Fibroblast of mammary gland (primary cell): ENCODE measurements around the gene CAPZA2.

Experiments used
- DNase-seq: peaks from one replicate; pipeline ENCODE4 v3.0.0-alpha.2; 2010; ENCODE audit warnings: low read depth
- H3K4me3 ChIP-seq: 2 replicates; pipeline ENCODE4 v1.5.1; 2011; ENCODE audit warnings: low read depth, mild to moderate bottlenecking, low read length, moderate library complexity; ENCODE audit not compliant: control insufficient read depth
- CTCF ChIP-seq: conservative IDR thresholded peaks from 2 replicates; pipeline ENCODE4 v1.5.1; 2011; ENCODE audit warnings: low read depth, low read length, inconsistent platforms; ENCODE audit not compliant: control insufficient read depth, insufficient read depth

Gene CAPZA2

GRCh38 chr7:116938678-116939077, 76.3 kb downstream of the CAPZA2 start:
- no peak for TF ChIP-seq CTCF
- no peak for DNase-seq
- no peak overlapping the region for H3K4me3 ChIP-seq

- no peak overlapping the region for H3K4me3 ChIP-seq
- DNase-seq: no peak
- TF ChIP-seq CTCF: no peak
Measured at GRCh38 chr7:116940689-116941370, 78.4 kb downstream of the CAPZA2 start.

- no peak for DNase-seq
- no peak for TF ChIP-seq CTCF
- no peak overlapping the region for H3K4me3 ChIP-seq
Measured at GRCh38 chr7:116942504-116942903, 80.1 kb downstream of the CAPZA2 start.

GRCh38 chr7:116948934-116949333, 86.5 kb downstream of the CAPZA2 start:
- TF ChIP-seq CTCF: no peak
- no peak for DNase-seq
- H3K4me3 ChIP-seq: no peak overlapping the region

GRCh38 chr7:116949941-116950801, 87.8 kb downstream of the CAPZA2 start:
- no peak for DNase-seq
- TF ChIP-seq CTCF: no peak

GRCh38 chr7:116950889-116951351, 88.5 kb downstream of the CAPZA2 start:
- no peak for DNase-seq
- H3K4me3 ChIP-seq: no peak overlapping the region
- TF ChIP-seq CTCF: no peak

More at GRCh38 chr7:116949941-116950801, 87.8 kb downstream of the CAPZA2 start:
- H3K4me3 ChIP-seq: no peak overlapping the region
